SK-N-SH treated with all-trans-retinoic acid at 6 μM for 48 hours (cell line): ENCODE results near the gene NT5C.

Experiments used
- ATAC-seq: fragments of 200-7000 bp; cut with Tn5 transposase; 3 replicates; pipeline ENCODE4 v1.9.1; 2020; ENCODE audit warnings: mild to moderate bottlenecking, moderate library complexity
- ARNTL ChIP-seq: fragments of 450-650 bp; formaldehyde crosslinking; IDR thresholded peaks from 2 replicates; pipeline ENCODE4 v1.5.0; 2020; ENCODE audit warnings: low read depth, mild to moderate bottlenecking, moderate library complexity, borderline replicate concordance
- CSDC2 ChIP-seq: fragments of 250-450 bp; sonication (Bioruptor Pico); IDR thresholded peaks from 2 replicates; pipeline ENCODE4 v1.5.0; 2020; ENCODE audit warnings: mild to moderate bottlenecking, moderate library complexity
- ESRRG ChIP-seq: fragments of 250-450 bp; sonication (Bioruptor Pico); IDR thresholded peaks from 2 replicates; pipeline ENCODE4 v1.6.1; 2021; ENCODE audit warnings: mild to moderate bottlenecking
- ISL1 ChIP-seq: fragments of 250-450 bp; sonication (Bioruptor Pico); IDR thresholded peaks from 2 replicates; pipeline ENCODE4 v2.1.2; 2022; ENCODE audit warnings: mild to moderate bottlenecking, moderate library complexity
- PPARA ChIP-seq: fragments of 250-450 bp; sonication (Bioruptor Pico); IDR thresholded peaks from 2 replicates; pipeline ENCODE4 v1.5.0; 2020; ENCODE audit warnings: mild to moderate bottlenecking, borderline replicate concordance
- RARB ChIP-seq: fragments of 250-450 bp; sonication (Bioruptor Pico); IDR thresholded peaks from 2 replicates; pipeline ENCODE4 v1.8.0; 2021; ENCODE audit warnings: mild to moderate bottlenecking, moderate library complexity
- SNAI2 ChIP-seq: fragments of 250-450 bp; sonication (Bioruptor Pico); IDR thresholded peaks from 2 replicates; pipeline ENCODE4 v1.5.0; 2020; ENCODE audit warnings: mild to moderate bottlenecking, moderate library complexity
- TCF4 ChIP-seq: fragments of 250-450 bp; sonication (Bioruptor Pico); IDR thresholded peaks from 2 replicates; pipeline ENCODE4 v1.8.0; 2021; ENCODE audit warnings: mild to moderate bottlenecking, moderate library complexity, borderline replicate concordance
- TOX ChIP-seq: fragments of 250-450 bp; sonication (Bioruptor Pico); IDR thresholded peaks from 2 replicates; pipeline ENCODE4 v1.8.0; 2021; ENCODE audit warnings: mild to moderate bottlenecking, moderate library complexity, borderline replicate concordance
- ZFP3 ChIP-seq: fragments of 250-450 bp; sonication (Bioruptor Pico); IDR thresholded peaks from 2 replicates; pipeline ENCODE4 v1.5.0; 2020; ENCODE audit warnings: mild to moderate bottlenecking, moderate library complexity
- ZFP30 ChIP-seq: fragments of 450-650 bp; formaldehyde crosslinking; IDR thresholded peaks from 2 replicates; pipeline ENCODE4 v1.5.0; 2022; ENCODE audit warnings: mild to moderate bottlenecking, moderate library complexity
- ZNF565 ChIP-seq: fragments of 450-650 bp; formaldehyde crosslinking; conservative IDR thresholded peaks from 2 replicates; pipeline ENCODE4 v1.5.0; 2020; ENCODE audit warnings: low read depth, mild to moderate bottlenecking, moderate library complexity
- ZNF70 ChIP-seq: fragments of 450-650 bp; formaldehyde crosslinking; IDR thresholded peaks from 2 replicates; pipeline ENCODE4 v1.5.0; 2020; ENCODE audit warnings: mild to moderate bottlenecking, moderate library complexity
- TF ChIP-seq, protein P1 (sequence below): fragments of 250-450 bp; sonication (Bioruptor Pico); IDR thresholded peaks from 2 replicates; pipeline ENCODE4 v1.8.0; 2021; ENCODE audit warnings: low read depth, mild to moderate bottlenecking, moderate library complexity, borderline replicate concordance
- TF ChIP-seq, protein P2 (sequence below): fragments of 250-450 bp; sonication (Bioruptor Pico); IDR thresholded peaks from 2 replicates; pipeline ENCODE4 v1.5.1; 2021; ENCODE audit warnings: mild to moderate bottlenecking, moderate library complexity
- TF ChIP-seq, protein P3 (sequence below): fragments of 250-450 bp; sonication (Bioruptor Pico); IDR thresholded peaks from 2 replicates; pipeline ENCODE4 v1.5.0; 2020; ENCODE audit warnings: mild to moderate bottlenecking, moderate library complexity
- TF ChIP-seq, protein P4 (sequence below): fragments of 250-450 bp; sonication (Bioruptor Pico); IDR thresholded peaks from 2 replicates; pipeline ENCODE4 v1.8.0; 2020; ENCODE audit warnings: mild to moderate bottlenecking, moderate library complexity, borderline replicate concordance
- TF ChIP-seq, protein P5 (sequence below): fragments of 250-450 bp; sonication (Bioruptor Pico); IDR thresholded peaks from 2 replicates; pipeline ENCODE4 v1.5.1; 2020; ENCODE audit warnings: low read depth, mild to moderate bottlenecking, moderate library complexity

NT5C gene

DNA sequence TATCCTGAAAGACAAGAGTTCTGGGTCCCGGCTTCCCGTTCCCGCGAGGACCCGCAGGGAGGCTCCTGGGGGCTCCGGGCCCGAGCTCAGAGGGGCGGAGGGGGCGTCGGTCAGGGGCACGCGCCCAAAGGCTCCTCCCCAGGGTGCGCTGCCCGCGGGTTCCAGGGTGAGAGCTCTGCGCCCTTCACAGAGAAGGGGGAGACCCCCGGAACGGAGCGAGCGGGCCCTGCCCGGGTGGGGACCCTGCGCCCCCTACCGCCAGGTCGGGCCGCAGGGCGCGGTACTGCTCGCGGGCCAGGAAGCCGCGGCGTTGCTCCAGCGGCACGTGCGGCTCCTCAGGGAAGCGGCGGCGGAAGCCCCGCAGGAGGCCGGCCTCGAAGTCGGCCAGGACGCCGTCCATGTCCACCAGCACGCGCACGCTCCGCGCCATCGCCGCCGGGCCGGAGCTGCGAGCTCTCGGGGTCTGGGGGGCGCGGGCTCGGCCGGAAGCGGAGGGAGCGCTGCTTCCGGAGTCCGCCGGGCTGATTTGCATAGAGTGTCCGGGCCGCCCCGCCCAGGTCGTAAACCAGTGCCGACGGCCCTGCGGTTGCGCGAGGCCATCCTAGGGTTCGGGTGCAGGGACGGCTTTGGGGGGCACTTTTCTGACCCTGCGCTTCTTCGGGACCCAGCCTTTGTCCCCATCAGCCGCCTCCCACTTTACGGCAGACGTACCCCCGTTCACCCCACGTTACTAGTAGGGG lies at the start of gene NT5C:
Gene NT5C, minus strand, starts transcription at position 465 of the 740 bp plus-strand sequence. Its CDS starts 35 bp downstream, at position 430.
- peak; percentile 83 for ATAC-seq
- peak; percentile 78 for TF ChIP-seq ZFP3 (CRISPR knock-in tag)
- no peak for TF ChIP-seq PPARA (CRISPR knock-in tag)
- peak; percentile 87; the same call in 1 of the 2 replicates for TF ChIP-seq CSDC2 (CRISPR knock-in tag)
- TF ChIP-seq TCF4 (CRISPR knock-in tag), result no peak
- TF ChIP-seq ZNF70, result peak; percentile 44; the same call in 1 of the 2 replicates
- TF ChIP-seq, protein P1, sequence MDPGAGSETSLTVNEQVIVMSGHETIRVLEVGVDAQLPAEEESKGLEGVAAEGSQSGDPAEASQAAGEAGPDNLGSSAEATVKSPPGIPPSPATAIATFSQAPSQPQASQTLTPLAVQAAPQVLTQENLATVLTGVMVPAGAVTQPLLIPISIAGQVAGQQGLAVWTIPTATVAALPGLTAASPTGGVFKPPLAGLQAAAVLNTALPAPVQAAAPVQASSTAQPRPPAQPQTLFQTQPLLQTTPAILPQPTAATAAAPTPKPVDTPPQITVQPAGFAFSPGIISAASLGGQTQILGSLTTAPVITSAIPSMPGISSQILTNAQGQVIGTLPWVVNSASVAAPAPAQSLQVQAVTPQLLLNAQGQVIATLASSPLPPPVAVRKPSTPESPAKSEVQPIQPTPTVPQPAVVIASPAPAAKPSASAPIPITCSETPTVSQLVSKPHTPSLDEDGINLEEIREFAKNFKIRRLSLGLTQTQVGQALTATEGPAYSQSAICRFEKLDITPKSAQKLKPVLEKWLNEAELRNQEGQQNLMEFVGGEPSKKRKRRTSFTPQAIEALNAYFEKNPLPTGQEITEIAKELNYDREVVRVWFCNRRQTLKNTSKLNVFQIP (CRISPR knock-in tag), result no peak
- TF ChIP-seq ARNTL (CRISPR knock-in tag), result no peak
- TF ChIP-seq, protein P2, sequence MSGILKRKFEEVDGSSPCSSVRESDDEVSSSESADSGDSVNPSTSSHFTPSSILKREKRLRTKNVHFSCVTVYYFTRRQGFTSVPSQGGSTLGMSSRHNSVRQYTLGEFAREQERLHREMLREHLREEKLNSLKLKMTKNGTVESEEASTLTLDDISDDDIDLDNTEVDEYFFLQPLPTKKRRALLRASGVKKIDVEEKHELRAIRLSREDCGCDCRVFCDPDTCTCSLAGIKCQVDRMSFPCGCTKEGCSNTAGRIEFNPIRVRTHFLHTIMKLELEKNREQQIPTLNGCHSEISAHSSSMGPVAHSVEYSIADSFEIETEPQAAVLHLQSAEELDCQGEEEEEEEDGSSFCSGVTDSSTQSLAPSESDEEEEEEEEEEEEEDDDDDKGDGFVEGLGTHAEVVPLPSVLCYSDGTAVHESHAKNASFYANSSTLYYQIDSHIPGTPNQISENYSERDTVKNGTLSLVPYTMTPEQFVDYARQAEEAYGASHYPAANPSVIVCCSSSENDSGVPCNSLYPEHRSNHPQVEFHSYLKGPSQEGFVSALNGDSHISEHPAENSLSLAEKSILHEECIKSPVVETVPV, result no peak
- peak; percentile 82; the same call in 1 of the 2 replicates for TF ChIP-seq SNAI2 (CRISPR knock-in tag)
- TF ChIP-seq, protein P3, sequence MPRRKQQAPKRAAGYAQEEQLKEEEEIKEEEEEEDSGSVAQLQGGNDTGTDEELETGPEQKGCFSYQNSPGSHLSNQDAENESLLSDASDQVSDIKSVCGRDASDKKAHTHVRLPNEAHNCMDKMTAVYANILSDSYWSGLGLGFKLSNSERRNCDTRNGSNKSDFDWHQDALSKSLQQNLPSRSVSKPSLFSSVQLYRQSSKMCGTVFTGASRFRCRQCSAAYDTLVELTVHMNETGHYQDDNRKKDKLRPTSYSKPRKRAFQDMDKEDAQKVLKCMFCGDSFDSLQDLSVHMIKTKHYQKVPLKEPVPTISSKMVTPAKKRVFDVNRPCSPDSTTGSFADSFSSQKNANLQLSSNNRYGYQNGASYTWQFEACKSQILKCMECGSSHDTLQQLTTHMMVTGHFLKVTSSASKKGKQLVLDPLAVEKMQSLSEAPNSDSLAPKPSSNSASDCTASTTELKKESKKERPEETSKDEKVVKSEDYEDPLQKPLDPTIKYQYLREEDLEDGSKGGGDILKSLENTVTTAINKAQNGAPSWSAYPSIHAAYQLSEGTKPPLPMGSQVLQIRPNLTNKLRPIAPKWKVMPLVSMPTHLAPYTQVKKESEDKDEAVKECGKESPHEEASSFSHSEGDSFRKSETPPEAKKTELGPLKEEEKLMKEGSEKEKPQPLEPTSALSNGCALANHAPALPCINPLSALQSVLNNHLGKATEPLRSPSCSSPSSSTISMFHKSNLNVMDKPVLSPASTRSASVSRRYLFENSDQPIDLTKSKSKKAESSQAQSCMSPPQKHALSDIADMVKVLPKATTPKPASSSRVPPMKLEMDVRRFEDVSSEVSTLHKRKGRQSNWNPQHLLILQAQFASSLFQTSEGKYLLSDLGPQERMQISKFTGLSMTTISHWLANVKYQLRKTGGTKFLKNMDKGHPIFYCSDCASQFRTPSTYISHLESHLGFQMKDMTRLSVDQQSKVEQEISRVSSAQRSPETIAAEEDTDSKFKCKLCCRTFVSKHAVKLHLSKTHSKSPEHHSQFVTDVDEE, result peak; percentile 74; the same call in 1 of the 2 replicates
- TF ChIP-seq, protein P4, sequence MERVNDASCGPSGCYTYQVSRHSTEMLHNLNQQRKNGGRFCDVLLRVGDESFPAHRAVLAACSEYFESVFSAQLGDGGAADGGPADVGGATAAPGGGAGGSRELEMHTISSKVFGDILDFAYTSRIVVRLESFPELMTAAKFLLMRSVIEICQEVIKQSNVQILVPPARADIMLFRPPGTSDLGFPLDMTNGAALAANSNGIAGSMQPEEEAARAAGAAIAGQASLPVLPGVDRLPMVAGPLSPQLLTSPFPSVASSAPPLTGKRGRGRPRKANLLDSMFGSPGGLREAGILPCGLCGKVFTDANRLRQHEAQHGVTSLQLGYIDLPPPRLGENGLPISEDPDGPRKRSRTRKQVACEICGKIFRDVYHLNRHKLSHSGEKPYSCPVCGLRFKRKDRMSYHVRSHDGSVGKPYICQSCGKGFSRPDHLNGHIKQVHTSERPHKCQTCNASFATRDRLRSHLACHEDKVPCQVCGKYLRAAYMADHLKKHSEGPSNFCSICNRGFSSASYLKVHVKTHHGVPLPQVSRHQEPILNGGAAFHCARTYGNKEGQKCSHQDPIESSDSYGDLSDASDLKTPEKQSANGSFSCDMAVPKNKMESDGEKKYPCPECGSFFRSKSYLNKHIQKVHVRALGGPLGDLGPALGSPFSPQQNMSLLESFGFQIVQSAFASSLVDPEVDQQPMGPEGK (CRISPR knock-in tag), result no peak; the same call in 1 of the 2 replicates
- TF ChIP-seq ISL1 (CRISPR knock-in tag), result no peak
- 0 out of 2 replicates have a peak, but pooled peaks have one; percentile 8 for TF ChIP-seq ZNF565 (CRISPR knock-in tag)
- no peak for TF ChIP-seq ZFP30 (CRISPR knock-in tag)
- TF ChIP-seq, all 23 proteins: peak for 6

DNA sequence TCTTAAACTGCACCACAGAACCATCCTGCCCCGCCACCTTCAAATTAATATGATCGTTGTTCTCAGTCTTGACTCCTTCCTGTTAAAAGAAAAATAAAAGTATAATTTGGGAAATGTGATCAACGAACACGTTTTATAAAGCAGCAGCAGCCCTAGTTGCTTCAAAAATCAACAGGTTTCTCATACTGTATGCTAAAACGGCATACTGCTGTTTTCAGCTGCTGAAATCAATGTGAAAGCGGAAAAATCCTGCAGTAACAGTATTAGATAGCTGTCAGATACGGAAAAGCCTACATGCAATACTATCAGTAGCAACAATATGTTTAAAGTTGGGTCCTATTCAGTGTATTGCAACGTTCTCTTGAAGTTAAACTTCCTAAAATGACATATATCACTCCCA lies 49.6 kb upstream of the NT5C start:
- ATAC-seq, result no peak
- TF ChIP-seq PPARA (CRISPR knock-in tag) (no peak), RARB (CRISPR knock-in tag) (no peak), TOX (CRISPR knock-in tag) (no peak), ZNF70 (no peak), ESRRG (CRISPR knock-in tag) (no peak), CSDC2 (CRISPR knock-in tag) (no peak)
- TF ChIP-seq, protein P2, result no peak
- TF ChIP-seq, protein P1 (CRISPR knock-in tag), result no peak
- TF ChIP-seq, protein P5, sequence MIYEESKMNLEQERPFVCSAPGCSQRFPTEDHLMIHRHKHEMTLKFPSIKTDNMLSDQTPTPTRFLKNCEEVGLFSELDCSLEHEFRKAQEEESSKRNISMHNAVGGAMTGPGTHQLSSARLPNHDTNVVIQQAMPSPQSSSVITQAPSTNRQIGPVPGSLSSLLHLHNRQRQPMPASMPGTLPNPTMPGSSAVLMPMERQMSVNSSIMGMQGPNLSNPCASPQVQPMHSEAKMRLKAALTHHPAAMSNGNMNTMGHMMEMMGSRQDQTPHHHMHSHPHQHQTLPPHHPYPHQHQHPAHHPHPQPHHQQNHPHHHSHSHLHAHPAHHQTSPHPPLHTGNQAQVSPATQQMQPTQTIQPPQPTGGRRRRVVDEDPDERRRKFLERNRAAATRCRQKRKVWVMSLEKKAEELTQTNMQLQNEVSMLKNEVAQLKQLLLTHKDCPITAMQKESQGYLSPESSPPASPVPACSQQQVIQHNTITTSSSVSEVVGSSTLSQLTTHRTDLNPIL (CRISPR knock-in tag), result no peak
- TF ChIP-seq, protein P3, result no peak
